HEK293 (cell line): ENCODE measurements around the gene CHRM3.

Experiments used
- CTCF ChIA-PET: fragments of 350-600 bp; formaldehyde crosslinking; extraction: SDS; loops from one replicate; lab custom pipeline; 2021; ENCODE audit warnings: antibody characterized with exemption; lab: Yijun Ruan, JAX
- POLR2A ChIA-PET: fragments of 300-600 bp; formaldehyde crosslinking; extraction: SDS; loops from one replicate; lab custom pipeline; 2020; ENCODE audit warnings: antibody characterized with exemption, inconsistent platforms; lab: Yijun Ruan, JAX
- H3K27ac ChIP-seq: fragments of 200-500 bp; sonication (Bioruptor generic); 2 replicates; pipeline ENCODE4 v1.5.1; 2014; ENCODE audit warnings: low read depth, low read length, control low read depth, inconsistent platforms; ENCODE audit errors: extremely low read depth
- H3K36me3 ChIP-seq, 2 experiments: fragments of 200-500 bp in 1 of 2; sonication (Bioruptor generic) in 1 of 2; 1 replicate in 1 of 2; 2 replicates in 1 of 2; pipeline ENCODE4 v1.5.1; 2014 to 2017; ENCODE audit warnings: inconsistent platforms in 2 of 2, low read length in 2 of 2; ENCODE audit not compliant: control insufficient read depth in 2 of 2, insufficient read depth in 1 of 2
- H3K4me1 ChIP-seq: fragments of 200-500 bp; sonication (Bioruptor generic); 2 replicates; pipeline ENCODE4 v1.5.1; 2014; ENCODE audit warnings: mild to moderate bottlenecking, low read length, inconsistent platforms; ENCODE audit not compliant: control insufficient read depth, insufficient read depth
- H3K4me3 ChIP-seq: 2 replicates; pipeline ENCODE4 v1.5.1; 2011; ENCODE audit warnings: low read depth, mild to moderate bottlenecking, control low read depth, low read length, moderate library complexity
- H3K9me3 ChIP-seq: fragments of 200-500 bp; sonication (Bioruptor generic); 2 replicates; pipeline ENCODE4 v1.5.1; 2014; ENCODE audit warnings: low read depth, low read length, inconsistent platforms; ENCODE audit not compliant: control insufficient read depth, insufficient read depth
- BCL6B ChIP-seq: fragments of 450-650 bp; formaldehyde crosslinking; IDR thresholded peaks from 2 replicates; pipeline ENCODE4 v1.5.1; 2017; ENCODE audit warnings: missing biosample characterization, missing genetic modification characterization
- CTCF ChIP-seq: fragments of 450-650 bp; formaldehyde crosslinking; IDR thresholded peaks from 2 replicates; pipeline ENCODE4 v1.5.1; 2016; ENCODE audit warnings: missing biosample characterization, missing genetic modification characterization
- GFI1B ChIP-seq: fragments of 450-650 bp; formaldehyde crosslinking; IDR thresholded peaks from 2 replicates; pipeline ENCODE4 v1.5.1; 2016; ENCODE audit warnings: missing biosample characterization, missing genetic modification characterization
- GLIS1 ChIP-seq: fragments of 450-650 bp; formaldehyde crosslinking; IDR thresholded peaks from 2 replicates; pipeline ENCODE4 v1.5.1; 2016; ENCODE audit warnings: missing biosample characterization, missing genetic modification characterization
- MYNN ChIP-seq: fragments of 450-650 bp; formaldehyde crosslinking; IDR thresholded peaks from 2 replicates; pipeline ENCODE4 v1.5.1; 2016; ENCODE audit warnings: missing biosample characterization, missing genetic modification characterization, borderline replicate concordance
- PBX3 ChIP-seq: sonication (generic); formaldehyde crosslinking; IDR thresholded peaks from 2 replicates; pipeline ENCODE4 v1.8.1; 2022; ENCODE audit warnings: mild to moderate bottlenecking, moderate library complexity, missing genetic modification reagents
- SCRT1 ChIP-seq: fragments of 450-650 bp; formaldehyde crosslinking; IDR thresholded peaks from 2 replicates; pipeline ENCODE4 v1.5.1; 2016; ENCODE audit warnings: missing biosample characterization, missing genetic modification characterization, borderline replicate concordance
- SP3 ChIP-seq: fragments of 450-650 bp; formaldehyde crosslinking; IDR thresholded peaks from 2 replicates; pipeline ENCODE4 v1.5.1; 2016; ENCODE audit warnings: missing biosample characterization, missing genetic modification characterization
- ZBTB48 ChIP-seq: fragments of 450-650 bp; formaldehyde crosslinking; IDR thresholded peaks from 2 replicates; pipeline ENCODE4 v1.5.1; 2016; ENCODE audit warnings: missing biosample characterization, missing genetic modification characterization
- ZBTB49 ChIP-seq: fragments of 450-650 bp; formaldehyde crosslinking; IDR thresholded peaks from 2 replicates; pipeline ENCODE4 v1.5.1; 2016; ENCODE audit warnings: missing biosample characterization, missing genetic modification characterization, low read depth
- ZEB2 ChIP-seq: fragments of 450-650 bp; formaldehyde crosslinking; IDR thresholded peaks from 2 replicates; pipeline ENCODE4 v1.5.1; 2016; ENCODE audit warnings: missing biosample characterization, missing genetic modification characterization
- ZNF138 ChIP-seq: fragments of 450-650 bp; formaldehyde crosslinking; IDR thresholded peaks from 2 replicates; pipeline ENCODE4 v1.5.1; 2016; ENCODE audit warnings: missing biosample characterization, missing genetic modification characterization, borderline replicate concordance
- ZNF155 ChIP-seq: fragments of 450-650 bp; formaldehyde crosslinking; IDR thresholded peaks from 2 replicates; pipeline ENCODE4 v1.5.1; 2016; ENCODE audit warnings: missing biosample characterization, missing genetic modification characterization
- ZNF2 ChIP-seq: fragments of 450-650 bp; formaldehyde crosslinking; IDR thresholded peaks from 2 replicates; pipeline ENCODE4 v1.5.1; 2016; ENCODE audit warnings: missing biosample characterization, missing genetic modification characterization
- ZNF37A ChIP-seq: fragments of 450-650 bp; IDR thresholded peaks from 2 replicates; pipeline ENCODE4 v1.5.1; 2018; ENCODE audit warnings: missing biosample characterization, missing genetic modification characterization
- ZNF394 ChIP-seq: fragments of 450-650 bp; formaldehyde crosslinking; IDR thresholded peaks from 2 replicates; pipeline ENCODE4 v1.5.1; 2016; ENCODE audit warnings: missing biosample characterization, missing genetic modification characterization, mild to moderate bottlenecking, moderate library complexity, borderline replicate concordance
- ZNF426 ChIP-seq: fragments of 450-650 bp; formaldehyde crosslinking; IDR thresholded peaks from 2 replicates; pipeline ENCODE4 v1.5.1; 2017; ENCODE audit warnings: missing biosample characterization, missing genetic modification characterization, mild to moderate bottlenecking, inconsistent platforms, moderate library complexity
- ZNF433 ChIP-seq: fragments of 450-650 bp; formaldehyde crosslinking; IDR thresholded peaks from 2 replicates; pipeline ENCODE4 v1.5.1; 2016; ENCODE audit warnings: missing biosample characterization, missing genetic modification characterization, low read depth
- ZNF449 ChIP-seq: fragments of 450-650 bp; formaldehyde crosslinking; IDR thresholded peaks from 2 replicates; pipeline ENCODE4 v1.5.1; 2017; ENCODE audit warnings: missing biosample characterization, mild to moderate bottlenecking, missing genetic modification characterization, moderate library complexity
- ZNF514 ChIP-seq: fragments of 450-650 bp; formaldehyde crosslinking; IDR thresholded peaks from 2 replicates; pipeline ENCODE4 v1.5.1; 2016; ENCODE audit warnings: missing biosample characterization, missing genetic modification characterization
- ZNF610 ChIP-seq: fragments of 450-650 bp; formaldehyde crosslinking; IDR thresholded peaks from 2 replicates; pipeline ENCODE4 v1.5.1; 2016; ENCODE audit warnings: missing biosample characterization, missing genetic modification characterization, borderline replicate concordance
- ZNF621 ChIP-seq: fragments of 450-650 bp; formaldehyde crosslinking; IDR thresholded peaks from 2 replicates; pipeline ENCODE4 v1.5.1; 2017; ENCODE audit warnings: missing biosample characterization, missing genetic modification characterization
- ZNF658 ChIP-seq: fragments of 450-650 bp; formaldehyde crosslinking; IDR thresholded peaks from 2 replicates; pipeline ENCODE4; 2016; ENCODE audit warnings: missing biosample characterization, missing genetic modification characterization
- ZSCAN5A ChIP-seq: fragments of 450-650 bp; formaldehyde crosslinking; IDR thresholded peaks from 2 replicates; pipeline ENCODE4 v1.5.1; 2016; ENCODE audit warnings: missing biosample characterization, missing genetic modification characterization

Gene CHRM3

GRCh38 chr1:239392271-239392670, 5.9 kb downstream of the CHRM3 start:
- 0 out of 2 replicates have a peak, but pooled peaks cover 3% of the 10 kb centered on the region for H3K4me1 ChIP-seq
- no peak overlapping the region for H3K27ac ChIP-seq
- no peaks in the 10 kb centered on the region for H3K36me3 ChIP-seq
- H3K4me3 ChIP-seq = no peak overlapping the region
- TF ChIP-seq BCL6B (no peak), ZNF610 (no peak), ZBTB48 (0 out of 2 replicates have a peak, but pooled peaks have one; percentile 19), GLIS1 (no peak)
- TF ChIP-seq, all 188 proteins: peak for 1
- ChIA-PET POLR2A (no interaction called here), CTCF (interaction anchor here (1.1 kb wide), 1 partner anchor 15 kb away, joined by 4 read pairs; no protein-coding TSS in a partner anchor)
- H3K9me3 ChIP-seq = no peaks in the 10 kb centered on the region

GRCh38 chr1:239394107-239394506, 7.7 kb downstream of the CHRM3 start:
- Histone ChIP-seq H3K9me3 (no peaks in the 10 kb centered on the region), H3K4me1 (0 out of 2 replicates have a peak, but pooled peaks cover 3% of the 10 kb centered on the region), H3K4me3 (no peak overlapping the region), H3K27ac (no peak overlapping the region), H3K36me3 (no peaks in the 10 kb centered on the region)
- CTCF ChIA-PET = interaction anchor here (0.5 to 1.5 kb wide), 3 partner anchors 13 to 85 kb away, joined by 3 to 5 read pairs (median 5); no protein-coding TSS in a partner anchor
- no peak for TF ChIP-seq ZNF621
- TF ChIP-seq ZNF449 (tag by site-specific recombination) = no peak
- TF ChIP-seq ZNF514 = no peak
- TF ChIP-seq PBX3 (CRISPR knock-in tag) = no peak
- TF ChIP-seq ZNF138 (tag by site-specific recombination) = no peak
- TF ChIP-seq SCRT1 (tag by site-specific recombination) = no peak
- no peak for TF ChIP-seq ZNF155 (tag by site-specific recombination)
- TF ChIP-seq ZSCAN5A (tag by site-specific recombination) = no peak
- no peak for TF ChIP-seq CTCF (tag by site-specific recombination)
- TF ChIP-seq ZEB2 (tag by site-specific recombination) = no peak
- no peak for TF ChIP-seq GFI1B (tag by site-specific recombination)
- TF ChIP-seq ZNF394 = no peak
- TF ChIP-seq ZNF426 (tag by site-specific recombination) = no peak
- no peak for TF ChIP-seq ZNF658 (tag by site-specific recombination)
- no peak for TF ChIP-seq ZBTB49 (tag by site-specific recombination)
- no peak for TF ChIP-seq ZNF433 (tag by site-specific recombination)
- TF ChIP-seq ZNF37A = no peak
- TF ChIP-seq MYNN (tag by site-specific recombination) = no peak
- no peak for TF ChIP-seq ZNF2 (tag by site-specific recombination)
- TF ChIP-seq SP3 (tag by site-specific recombination) = no peak
- POLR2A ChIA-PET = no interaction called here
